Measurements from ENCODE around the gene TMEM213. TPM values are rescaled to one million over a fixed set of nuclear protein-coding genes. Genes with fewer than 3 reads are reported as not detected.
A peak's percentile ranks its signal among the peaks of the same experiment; 100 is the strongest.

Gene TMEM213
- total and polyA plus RNA-seq, 10 of the 15 experiments (the other 5 are each of a cell fraction or from before 2014, with no cell fraction given), result not detected

DNA sequence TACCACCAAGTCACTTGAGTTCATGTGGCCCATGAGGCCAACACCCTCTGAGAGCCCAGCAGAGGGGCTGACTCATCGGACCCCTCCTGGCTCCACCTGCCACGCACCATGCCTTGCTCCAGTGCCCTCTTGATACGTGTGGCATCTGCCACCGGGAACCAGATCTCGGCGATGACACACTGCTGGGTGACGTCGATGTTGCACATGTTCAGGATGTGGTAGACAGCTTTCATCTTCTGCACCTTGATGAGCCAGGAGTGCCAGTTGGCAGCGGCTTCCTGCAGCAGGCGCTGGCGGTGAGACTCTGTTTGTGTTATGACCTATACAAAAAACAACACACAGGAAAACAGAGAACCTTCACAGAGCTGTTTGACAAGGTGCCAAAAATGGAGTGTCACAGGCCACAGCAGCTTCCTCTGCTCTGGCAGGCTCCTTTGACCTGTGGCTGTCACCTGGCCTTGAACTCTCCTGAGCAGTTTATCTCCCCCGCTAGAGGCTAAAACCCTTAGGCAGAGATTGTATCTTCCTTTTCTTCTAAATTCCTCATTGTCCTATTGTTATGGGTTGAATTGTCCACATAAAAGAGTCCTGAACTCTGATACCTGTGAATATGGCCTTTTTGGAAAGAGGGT lies 45.2 kb upstream of the TMEM213 start:
- H3K79me2 ChIP-seq (ENCODE audit: control insufficient read depth, insufficient read depth, low read length), result no peaks in the 10 kb centered on the region
- H4K20me1 ChIP-seq (ENCODE audit: control insufficient read depth, insufficient read depth), result no peaks in the 10 kb centered on the region
- ChIA-PET POLR2A (no interaction called here), CTCF (no interaction called here), SMC1A (ENCODE audit: uncharacterized antibody, unreplicated experiment) (interaction anchor here (1.0 kb wide), 1 partner anchor 8 kb away, joined by 3 read pairs; no protein-coding TSS in a partner anchor), RAD21 (ENCODE audit: unreplicated experiment) (no interaction called here)
- WGBS (ENCODE audit: insufficient coverage, insufficient replicate concordance, low lambda C conversion rate, missing lambda C conversion rate), result 5% methylated on average over 12 of the region's 12 CpGs
- peak overlapping the region; percentile 24; the same call in 1 of the 2 replicates for H3K4me2 ChIP-seq (ENCODE audit: control insufficient read depth, insufficient read depth)
- no peaks in the 10 kb centered on the region; the same call in 2 of the 3 replicates for H3K9me3 ChIP-seq (replicated peaks; ENCODE audit: control insufficient read depth, insufficient read depth, low read length)
- no peak overlapping the region for H3K4me3 ChIP-seq
- no peaks in the 10 kb centered on the region for H3K36me3 ChIP-seq (ENCODE audit: control insufficient read depth in 2 of 2, insufficient read depth in 2 of 2, low read length in 1 of 2)
- intact Hi-C loops (cut with micrococcal nuclease; ENCODE audit: unreplicated experiment), result loop anchor here (5.0 kb wide), 1 partner anchor 115 kb away; no protein-coding TSS in a partner anchor
- DNase-seq (ENCODE audit: low read depth, low spot score) (peak; percentile 38), ATAC-seq (peak; percentile 91), FAIRE-seq (no peak)
- peak overlapping the region; percentile 24 for H2AFZ ChIP-seq (ENCODE audit: control insufficient read depth, low read depth, low read length)
- no TSS peak for BruUV-seq (replicated peaks)
- H3K27me3 ChIP-seq (replicated peaks in 1 of 2; ENCODE audit: control insufficient read depth in 2 of 2, insufficient read depth in 2 of 2, low read length in 1 of 2), result no peaks in the 10 kb centered on the region; a peak in 1 of 4 replicates
- in situ Hi-C loops (cut with MboI), result no loop called here
- H3K27ac ChIP-seq (ENCODE audit: control insufficient read depth, insufficient read depth), result no peak overlapping the region
- H3K9ac ChIP-seq (ENCODE audit: control insufficient read depth, insufficient read depth, low read length), result no peak overlapping the region
- H3K4me1 ChIP-seq (ENCODE audit: control insufficient read depth, insufficient read depth, low read length), result no peaks in the 10 kb centered on the region
- TF ChIP-seq EP300 (IDR thresholded peaks at IDR 0.05; ENCODE audit: borderline replicate concordance in 1 of 2, control insufficient read depth in 1 of 2, low read depth in 2 of 2, low read length in 2 of 2), result peak; percentile 46 to 51; a peak in 1 of 4 replicates
- no peak for TF ChIP-seq SRF (IDR thresholded peaks at IDR 0.05; ENCODE audit: low read depth in 2 of 2, low read length in 2 of 2)
- no peak for TF ChIP-seq EED (IDR thresholded peaks at IDR 0.05; ENCODE audit: low read depth)
- no peak for TF ChIP-seq ZBTB11 (CRISPR knock-in tag; IDR thresholded peaks at IDR 0.05)
- no peak for TF ChIP-seq CBX3 (IDR thresholded peaks at IDR 0.05; ENCODE audit: borderline replicate concordance, low read depth)
- no peak for TF ChIP-seq STAT1 (conservative IDR thresholded peaks at IDR 0.05)
- TF ChIP-seq, protein P1, sequence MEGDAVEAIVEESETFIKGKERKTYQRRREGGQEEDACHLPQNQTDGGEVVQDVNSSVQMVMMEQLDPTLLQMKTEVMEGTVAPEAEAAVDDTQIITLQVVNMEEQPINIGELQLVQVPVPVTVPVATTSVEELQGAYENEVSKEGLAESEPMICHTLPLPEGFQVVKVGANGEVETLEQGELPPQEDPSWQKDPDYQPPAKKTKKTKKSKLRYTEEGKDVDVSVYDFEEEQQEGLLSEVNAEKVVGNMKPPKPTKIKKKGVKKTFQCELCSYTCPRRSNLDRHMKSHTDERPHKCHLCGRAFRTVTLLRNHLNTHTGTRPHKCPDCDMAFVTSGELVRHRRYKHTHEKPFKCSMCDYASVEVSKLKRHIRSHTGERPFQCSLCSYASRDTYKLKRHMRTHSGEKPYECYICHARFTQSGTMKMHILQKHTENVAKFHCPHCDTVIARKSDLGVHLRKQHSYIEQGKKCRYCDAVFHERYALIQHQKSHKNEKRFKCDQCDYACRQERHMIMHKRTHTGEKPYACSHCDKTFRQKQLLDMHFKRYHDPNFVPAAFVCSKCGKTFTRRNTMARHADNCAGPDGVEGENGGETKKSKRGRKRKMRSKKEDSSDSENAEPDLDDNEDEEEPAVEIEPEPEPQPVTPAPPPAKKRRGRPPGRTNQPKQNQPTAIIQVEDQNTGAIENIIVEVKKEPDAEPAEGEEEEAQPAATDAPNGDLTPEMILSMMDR (IDR thresholded peaks at IDR 0.05 in 2 of 3, conservative IDR thresholded peaks at IDR 0.05 in 1 of 3; ENCODE audit: control insufficient read depth in 2 of 3, extremely low read depth in 1 of 3, insufficient read depth in 1 of 3, low read depth in 3 of 3, low read length in 3 of 3), result no peak
- TF ChIP-seq SREBF1 (IDR thresholded peaks at IDR 0.05; ENCODE audit: low read length), result no peak
- no peak for TF ChIP-seq ZNF217 (IDR thresholded peaks at IDR 0.05)
- 0 out of 2 replicates have a peak, but pooled peaks have one; percentile 19 for TF ChIP-seq CHD2 (IDR thresholded peaks at IDR 0.05; ENCODE audit: borderline replicate concordance, low read depth, low read length)
- TF ChIP-seq, protein P2, sequence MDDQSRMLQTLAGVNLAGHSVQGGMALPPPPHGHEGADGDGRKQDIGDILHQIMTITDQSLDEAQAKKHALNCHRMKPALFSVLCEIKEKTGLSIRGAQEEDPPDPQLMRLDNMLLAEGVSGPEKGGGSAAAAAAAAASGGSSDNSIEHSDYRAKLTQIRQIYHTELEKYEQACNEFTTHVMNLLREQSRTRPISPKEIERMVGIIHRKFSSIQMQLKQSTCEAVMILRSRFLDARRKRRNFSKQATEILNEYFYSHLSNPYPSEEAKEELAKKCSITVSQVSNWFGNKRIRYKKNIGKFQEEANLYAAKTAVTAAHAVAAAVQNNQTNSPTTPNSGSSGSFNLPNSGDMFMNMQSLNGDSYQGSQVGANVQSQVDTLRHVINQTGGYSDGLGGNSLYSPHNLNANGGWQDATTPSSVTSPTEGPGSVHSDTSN (IDR thresholded peaks at IDR 0.05; ENCODE audit: insufficient replicate concordance, low read depth, low read length), result no peak
- no peak for TF ChIP-seq HDGF (IDR thresholded peaks at IDR 0.05)
- no peak for TF ChIP-seq YBX1 (IDR thresholded peaks at IDR 0.05)
- TF ChIP-seq CREM (IDR thresholded peaks at IDR 0.05; ENCODE audit: low read depth), result 0 out of 2 replicates have a peak, but pooled peaks have one; percentile 12
- peak; percentile 39 to 43; a peak in 3 of 4 replicates for TF ChIP-seq IKZF2 (IDR thresholded peaks at IDR 0.05)
- TF ChIP-seq NR2F1 (conservative IDR thresholded peaks at IDR 0.05), result no peak
- TF ChIP-seq EZH2 (IDR thresholded peaks at IDR 0.05; ENCODE audit: borderline replicate concordance, control insufficient read depth, low read depth, low read length), result no peak
- TF ChIP-seq RAD51 (IDR thresholded peaks at IDR 0.05), result no peak
- no peak for TF ChIP-seq MTA2 (IDR thresholded peaks at IDR 0.05; ENCODE audit: low read depth)
